Endodermal cell (in vitro differentiated cells): ENCODE data around the gene DCN. TPM values are rescaled to one million over a fixed set of nuclear protein-coding genes. Genes with fewer than 3 reads are reported as not detected.
A peak's percentile ranks its signal among the peaks of the same experiment; 100 is the strongest.

Source experiments
- DNase-seq: peaks from one replicate; pipeline ENCODE4 v3.0.0-alpha.2; 2017
- H3K27ac ChIP-seq: 2 replicates; pipeline ENCODE4 v1.5.1; 2013; ENCODE audit warnings: mild to moderate bottlenecking, low read depth, low read length, moderate library complexity
- H3K27me3 ChIP-seq: 2 replicates; pipeline ENCODE4 v1.6.1; 2013; ENCODE audit warnings: mild to moderate bottlenecking, low read length, moderate library complexity; ENCODE audit not compliant: insufficient read depth, control insufficient read depth, poor library complexity, severe bottlenecking
- H3K36me3 ChIP-seq: 2 replicates; pipeline ENCODE4 v1.7.0; 2013; ENCODE audit warnings: mild to moderate bottlenecking, low read length, moderate library complexity; ENCODE audit not compliant: control insufficient read depth, insufficient read depth
- H3K4me1 ChIP-seq: one replicate; pipeline ENCODE4 v1.7.0; 2013; ENCODE audit warnings: low read length; ENCODE audit not compliant: control insufficient read depth, insufficient read depth
- H3K4me3 ChIP-seq: 2 replicates; pipeline ENCODE4 v1.5.1; 2013; ENCODE audit warnings: mild to moderate bottlenecking, low read length, moderate library complexity
- H3K9ac ChIP-seq: 2 replicates; pipeline ENCODE4 v1.6.1; 2013; ENCODE audit warnings: mild to moderate bottlenecking, low read length, moderate library complexity; ENCODE audit not compliant: poor library complexity, severe bottlenecking; ENCODE audit errors: extremely low read depth
- H3K9me3 ChIP-seq: 2 replicates; pipeline ENCODE4 v1.6.1; 2013; ENCODE audit warnings: mild to moderate bottlenecking, low read length, moderate library complexity; ENCODE audit not compliant: control insufficient read depth
- H3K27ac Mint-ChIP-seq: 2 replicates; pipeline ENCODE4 v1.8.0; 2020; ENCODE audit warnings: mixed read lengths
- H3K27me3 Mint-ChIP-seq: 2 replicates; pipeline ENCODE4 v1.8.0; 2021; ENCODE audit warnings: mild to moderate bottlenecking, mixed read lengths; ENCODE audit not compliant: insufficient read depth
- H3K36me3 Mint-ChIP-seq: 2 replicates; pipeline ENCODE4 v1.8.0; 2020; ENCODE audit warnings: low read depth, mixed read lengths
- H3K4me1 Mint-ChIP-seq: 2 replicates; pipeline ENCODE4 v1.8.0; 2020; ENCODE audit warnings: mixed read lengths
- H3K4me3 Mint-ChIP-seq: 2 replicates; pipeline ENCODE4 v1.8.0; 2020; ENCODE audit warnings: mild to moderate bottlenecking, moderate library complexity, mixed read lengths
- H3K9me3 Mint-ChIP-seq: 2 replicates; pipeline ENCODE4 v1.8.0; 2020; ENCODE audit warnings: mild to moderate bottlenecking, mixed read lengths
- WGBS, 2 experiments: methylation state at CpG; one replicate each; pipeline versions ENCODE4 v1.1.5 to v1.1.7; 2013; ENCODE audit warnings: missing lambda C conversion rate in 2 of 2, mixed read lengths in 1 of 2; ENCODE audit not compliant: insufficient coverage in 1 of 2, insufficient read length in 1 of 2; 5-methylcytosine and 5-hydroxymethylcytosine counted together
- total RNA-seq, 2 donors: library from RNA; stranded (reverse); fragmentation: NEBNext Ultra II Directional in 1 of 2; extraction: Animal tissue kit (Norgen Biotek cat#: 25700) in 1 of 2; gene quantifications; 2 replicates in 1 of 2; 3 replicates in 1 of 2; pipeline ENCODE4 v1.2.1, GENCODE V29; 2021
- TF ChIP-seq, protein P1 (sequence below): fragments of 200-600 bp; sonication (generic); conservative IDR thresholded peaks from 2 replicates; pipeline ENCODE4 v1.5.0; 2021; ENCODE audit warnings: antibody characterized with exemption, mild to moderate bottlenecking

The DCN gene
- total RNA-seq, 2 donors from 2014 or later, result not detected

- Histone ChIP-seq H3K4me1 (no peaks in the 10 kb centered on the region), H3K27me3 (no peaks in the 10 kb centered on the region), H3K9me3 (no peaks in the 10 kb centered on the region), H3K9ac (no peak overlapping the region), H3K4me3 (no peak overlapping the region), H3K27ac (no peak overlapping the region), H3K36me3 (no peaks in the 10 kb centered on the region)
- H3K4me3 Mint-ChIP-seq, result no peak overlapping the region
- H3K9me3 Mint-ChIP-seq, result no peaks in the 10 kb centered on the region
- no peak overlapping the region for H3K27ac Mint-ChIP-seq
- TF ChIP-seq, protein P1, sequence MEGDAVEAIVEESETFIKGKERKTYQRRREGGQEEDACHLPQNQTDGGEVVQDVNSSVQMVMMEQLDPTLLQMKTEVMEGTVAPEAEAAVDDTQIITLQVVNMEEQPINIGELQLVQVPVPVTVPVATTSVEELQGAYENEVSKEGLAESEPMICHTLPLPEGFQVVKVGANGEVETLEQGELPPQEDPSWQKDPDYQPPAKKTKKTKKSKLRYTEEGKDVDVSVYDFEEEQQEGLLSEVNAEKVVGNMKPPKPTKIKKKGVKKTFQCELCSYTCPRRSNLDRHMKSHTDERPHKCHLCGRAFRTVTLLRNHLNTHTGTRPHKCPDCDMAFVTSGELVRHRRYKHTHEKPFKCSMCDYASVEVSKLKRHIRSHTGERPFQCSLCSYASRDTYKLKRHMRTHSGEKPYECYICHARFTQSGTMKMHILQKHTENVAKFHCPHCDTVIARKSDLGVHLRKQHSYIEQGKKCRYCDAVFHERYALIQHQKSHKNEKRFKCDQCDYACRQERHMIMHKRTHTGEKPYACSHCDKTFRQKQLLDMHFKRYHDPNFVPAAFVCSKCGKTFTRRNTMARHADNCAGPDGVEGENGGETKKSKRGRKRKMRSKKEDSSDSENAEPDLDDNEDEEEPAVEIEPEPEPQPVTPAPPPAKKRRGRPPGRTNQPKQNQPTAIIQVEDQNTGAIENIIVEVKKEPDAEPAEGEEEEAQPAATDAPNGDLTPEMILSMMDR, result no peak
- no peaks in the 10 kb centered on the region for H3K4me1 Mint-ChIP-seq
- H3K27me3 Mint-ChIP-seq, result no peaks in the 10 kb centered on the region
- 75 to 91% methylated on average over 2 to 3 of the region's 3 CpGs for WGBS, 2 experiments
- no peak for DNase-seq
- no peaks in the 10 kb centered on the region for H3K36me3 Mint-ChIP-seq
Observed at GRCh38 chr12:91215940-91216454, 33.4 kb upstream of the DCN start.

DNA sequence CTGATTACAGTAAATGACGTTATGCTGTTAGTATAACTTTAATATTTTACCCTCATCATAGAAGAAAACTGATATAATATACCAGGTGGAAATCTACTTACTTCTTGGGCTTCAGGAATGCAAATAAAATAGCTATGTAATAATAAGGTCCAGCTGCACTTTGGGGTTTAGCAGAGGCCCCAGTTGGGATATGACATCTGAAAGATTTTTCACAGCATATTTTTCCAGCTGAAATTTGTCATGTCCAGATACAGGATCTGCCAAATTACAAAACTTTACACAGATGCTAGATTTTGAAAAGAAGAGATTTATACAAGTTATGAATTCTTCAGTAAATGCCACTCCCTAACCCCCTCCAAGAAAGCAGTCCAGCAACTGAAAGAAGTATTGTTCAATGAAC is 29.2 kb upstream of the DCN start:
- TF ChIP-seq, protein P1, result no peak
- H3K9ac ChIP-seq, result no peak overlapping the region
- no peaks in the 10 kb centered on the region for H3K9me3 ChIP-seq
- H3K4me1 Mint-ChIP-seq, result peaks cover 6% of the 10 kb centered on the region
- H3K27me3 ChIP-seq, result no peaks in the 10 kb centered on the region
- no peaks in the 10 kb centered on the region for H3K36me3 ChIP-seq
- no peak overlapping the region for H3K27ac ChIP-seq
- H3K27me3 Mint-ChIP-seq, result peaks cover 2% of the 10 kb centered on the region
- DNase-seq, result no peak
- no peaks in the 10 kb centered on the region for H3K36me3 Mint-ChIP-seq
- H3K4me3 ChIP-seq, result no peak overlapping the region
- H3K27ac Mint-ChIP-seq, result no peak overlapping the region
- H3K4me1 ChIP-seq, result no peaks in the 10 kb centered on the region
- H3K9me3 Mint-ChIP-seq, result no peaks in the 10 kb centered on the region
- no peak overlapping the region for H3K4me3 Mint-ChIP-seq
- WGBS, 2 experiments, result no CpG with 5 or more reads among the region's 1 CpG

DNA sequence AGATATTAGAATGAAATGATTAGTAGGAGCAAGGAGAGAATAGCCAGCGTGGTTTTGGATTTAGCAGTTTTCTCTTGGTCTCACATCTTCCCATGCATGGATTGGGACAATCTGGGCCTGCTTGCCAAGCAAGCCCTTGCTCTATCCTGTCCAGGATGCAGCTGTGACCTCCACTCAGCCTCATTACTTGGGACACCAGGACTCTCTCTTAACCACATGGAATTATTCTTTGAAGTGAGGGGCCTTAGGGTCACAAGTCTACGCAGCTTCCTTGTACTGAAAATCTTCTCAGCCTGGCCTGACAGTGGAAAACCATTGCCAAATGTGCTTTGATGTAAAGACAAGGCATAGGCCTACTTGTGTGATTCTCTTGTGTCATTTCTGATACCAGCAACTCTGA is 28.0 kb upstream of the DCN start:
- Histone ChIP-seq H3K9me3 (no peaks in the 10 kb centered on the region), H3K36me3 (no peaks in the 10 kb centered on the region), H3K4me1 (no peaks in the 10 kb centered on the region), H3K27me3 (no peaks in the 10 kb centered on the region), H3K9ac (no peak overlapping the region), H3K27ac (no peak overlapping the region), H3K4me3 (no peak overlapping the region)
- Mint-ChIP-seq H3K36me3 (no peaks in the 10 kb centered on the region), H3K27me3 (peaks cover 9% of the 10 kb centered on the region), H3K4me1 (peaks cover 6% of the 10 kb centered on the region), H3K9me3 (no peaks in the 10 kb centered on the region), H3K4me3 (no peak overlapping the region), H3K27ac (peak overlapping the region; percentile 33)
- TF ChIP-seq, protein P1, result no peak
- WGBS, 2 experiments, result 90 to 91% methylated on average over 2 of the region's 2 CpGs
- peak; percentile 46 for DNase-seq
